Fibroblast of pulmonary artery (primary cell): Measurements from ENCODE around the gene WNK2.

Source experiments
- DNase-seq: peaks from one replicate; pipeline ENCODE4 v3.0.0-alpha.2; 2010; ENCODE audit warnings: low read depth
- H3K4me3 ChIP-seq: replicated peaks from 2 replicates; pipeline ENCODE4 v1.5.1; 2011; ENCODE audit warnings: low read depth, mild to moderate bottlenecking, control low read depth, low read length, moderate library complexity
- CTCF ChIP-seq: IDR thresholded peaks from 2 replicates; pipeline ENCODE4 v1.5.1; 2011; ENCODE audit warnings: mild to moderate bottlenecking, control low read depth, low read length, inconsistent platforms; ENCODE audit errors: missing control alignments

Gene WNK2

GRCh38 chr9:93252116-93252780 lies 68.3 kb downstream of the WNK2 start:
- no peak overlapping the region for H3K4me3 ChIP-seq
- DNase-seq: no peak
- TF ChIP-seq CTCF: no peak

GRCh38 chr9:93252781-93253530 lies 69.0 kb downstream of the WNK2 start:
- no peak for TF ChIP-seq CTCF
- DNase-seq: no peak
- H3K4me3 ChIP-seq: no peak overlapping the region

- no peak for TF ChIP-seq CTCF
- no peak overlapping the region for H3K4me3 ChIP-seq
- no peak for DNase-seq
These were observed 69.7 kb downstream of the WNK2 start for GRCh38 chr9:93253633-93254032.

GRCh38 chr9:93254061-93254481 lies 70.1 kb downstream of the WNK2 start:
- no peak overlapping the region for H3K4me3 ChIP-seq
- DNase-seq: no peak
- no peak for TF ChIP-seq CTCF

- TF ChIP-seq CTCF: no peak
- no peak for DNase-seq
- H3K4me3 ChIP-seq: no peak overlapping the region
These were observed 71.0 kb downstream of the WNK2 start for GRCh38 chr9:93254806-93255493.

- TF ChIP-seq CTCF: no peak
- H3K4me3 ChIP-seq: no peak overlapping the region
- no peak for DNase-seq
These were observed 71.5 kb downstream of the WNK2 start for GRCh38 chr9:93255494-93255867.
